ENCODE data around the gene FOXP4.
A peak's percentile ranks its signal among the peaks of the same experiment; 100 is the strongest.

The FOXP4 gene

DNA sequence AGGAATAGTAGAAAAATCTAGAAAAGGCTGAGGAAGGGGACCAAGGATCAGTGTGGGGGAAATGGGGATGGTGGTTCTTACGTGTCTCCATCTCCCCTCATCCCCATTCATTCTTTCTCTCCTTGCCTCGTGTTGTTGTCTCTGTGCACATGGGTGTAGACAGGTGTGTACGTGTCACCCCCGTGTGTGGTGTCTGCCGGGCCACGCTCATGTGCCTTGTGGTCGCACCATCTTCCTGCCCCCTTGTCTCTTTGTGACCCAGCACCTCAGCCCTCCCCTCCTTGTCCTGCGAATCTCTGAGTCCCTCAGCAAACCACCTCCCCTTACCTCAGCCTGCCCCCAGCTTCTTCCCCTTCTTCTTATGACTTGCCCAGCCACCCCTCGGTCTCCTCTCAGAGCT is 39.4 kb downstream of the FOXP4 start:
- DNase-seq (ENCODE audit: low spot score): no peak

GRCh38 chr6:41586252-41587007 is 40.2 kb downstream of the FOXP4 start:
- DNase-seq (ENCODE audit: low spot score): no peak

GRCh38 chr6:41587131-41587879 is 41.1 kb downstream of the FOXP4 start:
- DNase-seq (ENCODE audit: low spot score): no peak

DNA sequence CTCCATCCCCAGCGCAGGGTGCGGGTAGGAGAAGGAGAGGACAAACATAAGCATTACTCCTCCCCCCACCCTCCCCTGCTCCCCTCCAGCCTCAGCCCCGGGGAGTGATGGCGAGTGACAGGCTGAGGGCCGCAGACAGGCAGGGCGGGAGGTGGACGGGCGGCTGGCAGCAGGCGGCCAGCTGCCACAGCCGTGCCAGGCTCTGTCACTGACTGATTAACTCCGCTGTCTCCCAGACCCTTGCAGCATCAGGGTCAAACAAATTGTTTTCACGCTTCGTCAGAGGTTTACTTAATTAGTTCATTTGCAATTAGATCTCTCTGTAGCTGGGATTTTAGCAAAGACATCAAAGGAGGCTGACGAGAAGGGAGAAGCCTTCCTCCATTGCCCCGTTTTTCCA is 41.9 kb downstream of the FOXP4 start:
- no peak for DNase-seq (ENCODE audit: low spot score)

DNA sequence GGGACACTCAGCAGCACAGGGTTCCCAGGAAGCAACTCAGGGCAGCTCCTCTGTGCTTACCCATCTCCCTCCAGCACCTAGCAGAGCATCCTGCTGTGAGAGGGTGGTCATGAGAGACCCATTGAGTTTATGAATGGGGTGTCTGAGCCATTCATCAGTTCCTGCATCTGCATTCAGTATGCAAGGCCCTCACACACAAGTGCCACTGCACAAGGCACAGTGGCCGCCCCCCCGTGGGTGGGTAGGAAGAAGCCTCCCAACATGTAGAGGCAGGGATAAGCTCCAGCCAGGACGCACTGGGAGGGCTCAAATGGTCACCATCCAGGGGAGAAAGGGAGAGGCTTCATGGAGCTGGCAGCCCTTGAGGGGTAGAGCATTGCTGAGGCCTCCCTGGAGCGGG is 43.0 kb downstream of the FOXP4 start:
- DNase-seq (ENCODE audit: low spot score): no peak

DNA sequence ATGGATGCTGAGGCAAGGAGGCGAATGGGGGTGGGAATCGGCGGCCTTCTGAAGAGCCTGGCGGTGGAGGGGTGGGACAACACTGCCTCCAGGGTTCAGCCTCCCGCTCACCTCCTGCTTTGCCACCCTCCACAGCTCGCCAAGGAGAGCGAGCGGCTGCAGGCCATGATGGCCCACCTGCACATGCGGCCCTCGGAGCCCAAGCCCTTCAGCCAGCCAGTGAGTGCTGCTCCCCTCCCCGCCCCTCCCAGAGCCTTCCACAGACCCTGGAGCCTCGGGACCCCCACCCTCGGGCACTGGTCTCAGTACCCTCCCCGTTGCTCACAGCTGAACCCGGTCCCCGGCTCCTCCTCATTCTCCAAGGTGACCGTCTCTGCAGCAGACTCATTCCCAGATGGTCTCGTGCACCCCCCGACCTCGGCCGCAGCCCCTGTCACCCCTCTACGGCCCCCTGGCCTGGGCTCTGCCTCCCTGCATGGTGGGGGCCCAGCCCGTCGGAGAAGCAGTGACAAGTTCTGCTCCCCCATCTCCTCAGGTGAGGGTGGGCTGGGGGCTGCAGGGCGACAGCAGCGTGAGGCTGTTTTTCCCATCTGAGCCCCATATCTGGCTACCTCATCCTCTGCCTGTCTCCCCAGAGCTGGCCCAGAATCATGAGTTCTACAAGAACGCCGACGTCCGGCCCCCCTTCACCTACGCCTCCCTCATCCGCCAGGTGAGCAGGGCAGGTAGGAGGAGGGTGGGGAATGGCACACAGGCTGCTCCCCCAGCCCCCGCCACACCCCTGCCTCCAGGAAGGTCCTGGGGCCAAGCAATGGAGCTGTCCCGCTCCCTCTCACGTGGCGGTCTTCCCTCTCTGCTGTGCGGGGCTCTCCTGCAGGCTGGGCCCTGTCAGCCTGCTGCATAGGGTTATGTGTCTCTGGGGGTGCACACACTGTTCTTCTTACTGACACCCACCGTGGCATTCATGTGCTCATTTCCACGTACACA is 43.7 kb downstream of the FOXP4 start:
- no peak for DNase-seq (ENCODE audit: low spot score)

GRCh38 chr6:41591122-41591521 is 44.9 kb downstream of the FOXP4 start:
- no peak for DNase-seq (ENCODE audit: low spot score)

DNA sequence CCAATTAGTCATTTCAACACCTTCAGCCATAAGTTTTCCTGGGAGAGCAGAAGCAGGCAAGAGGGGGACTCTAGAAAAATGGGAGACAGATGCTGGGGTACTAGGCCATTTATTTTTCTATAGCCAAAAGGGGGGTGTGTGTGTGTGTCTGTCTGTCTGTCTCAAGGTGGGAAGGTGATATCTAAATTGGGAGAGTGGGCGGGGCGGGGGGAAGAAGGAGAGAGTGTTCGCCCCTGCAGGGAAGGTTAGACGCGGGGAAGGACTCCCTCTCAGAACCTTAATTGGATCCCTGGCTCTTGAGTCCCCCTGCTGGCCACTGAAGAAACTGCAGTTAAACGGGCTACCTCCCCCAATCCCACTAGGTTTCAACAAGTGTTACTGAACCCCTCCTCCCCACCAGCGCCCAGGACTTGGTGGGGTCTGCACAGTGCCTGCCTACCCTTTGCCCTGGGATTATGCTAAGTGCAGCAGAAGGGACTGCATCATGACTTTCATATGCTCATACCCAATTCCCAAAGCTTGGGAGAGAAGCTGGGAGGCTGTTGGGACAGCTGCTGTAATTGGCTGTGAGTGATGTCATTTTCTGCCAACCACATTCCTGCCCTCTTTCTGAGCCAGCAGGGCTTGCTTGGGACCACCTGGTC is 45.8 kb downstream of the FOXP4 start:
- peak; percentile 54 for DNase-seq (ENCODE audit: low spot score)

DNA sequence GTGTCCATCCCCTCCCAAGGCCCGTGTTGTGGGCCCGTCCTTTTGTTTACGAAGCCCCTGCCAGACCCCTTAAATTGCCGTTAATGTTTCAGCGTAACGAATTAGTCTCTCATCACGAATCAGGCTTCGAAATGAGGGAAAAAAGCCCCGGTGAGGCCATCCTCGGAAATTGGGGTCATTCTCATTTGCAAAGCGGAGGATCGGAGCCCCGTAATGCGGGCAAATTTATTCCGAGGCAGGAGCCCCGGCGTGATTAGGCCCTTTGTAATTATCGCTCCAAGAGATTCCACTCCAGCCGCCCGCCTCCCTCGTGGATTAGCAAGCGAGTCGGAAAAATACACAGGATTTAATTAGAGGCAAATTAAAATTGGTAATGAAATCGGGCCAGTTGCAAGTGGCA is 47.2 kb downstream of the FOXP4 start:
- DNase-seq (ENCODE audit: low spot score): no peak

DNA sequence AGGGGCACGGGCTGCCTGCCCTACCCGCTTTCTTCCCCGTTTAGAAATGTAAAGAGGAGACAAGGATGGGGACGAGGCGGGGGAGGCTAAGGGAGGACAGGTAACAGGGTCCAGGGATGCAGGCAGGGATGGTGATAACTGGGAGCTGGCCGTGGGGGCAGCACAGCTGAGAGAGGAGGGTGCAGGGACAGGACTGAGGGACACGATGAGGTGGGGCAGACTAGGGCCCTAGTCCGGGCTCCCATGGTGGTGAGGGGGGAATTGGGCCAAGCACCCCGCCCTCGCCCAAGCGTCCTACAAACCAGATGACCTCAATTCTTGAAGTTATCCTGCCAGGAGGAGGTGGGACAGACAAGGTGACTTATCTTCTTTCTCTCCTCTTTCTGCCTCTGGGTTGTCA is 47.7 kb downstream of the FOXP4 start:
- no peak for DNase-seq (ENCODE audit: low spot score)

DNA sequence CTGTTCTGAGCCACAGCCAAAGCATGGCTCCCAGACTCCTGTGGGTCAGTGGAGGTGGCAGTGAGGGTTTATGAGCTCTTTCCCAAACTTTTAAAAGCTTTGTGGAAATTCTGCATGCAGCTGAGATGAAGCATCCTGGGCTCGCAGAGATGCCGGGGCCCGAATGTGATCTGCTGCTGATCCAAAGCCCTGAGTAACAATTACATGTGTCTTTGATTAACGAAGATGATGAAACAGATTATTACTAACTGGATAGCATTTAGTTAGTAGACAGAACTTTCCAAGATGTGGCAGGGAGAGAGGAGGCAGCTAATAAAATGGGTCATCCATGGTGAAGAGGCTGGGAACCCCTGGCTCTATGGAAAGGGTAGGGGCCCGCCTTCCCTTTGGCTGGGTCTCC is 48.1 kb downstream of the FOXP4 start:
- DNase-seq (ENCODE audit: low spot score): no peak

- no peak for DNase-seq (ENCODE audit: low spot score)
These were observed 48.6 kb downstream of the FOXP4 start for GRCh38 chr6:41594766-41595165.

- no peak for DNase-seq (ENCODE audit: low spot score)
These were observed 49.0 kb downstream of the FOXP4 start for GRCh38 chr6:41595166-41595565.

DNA sequence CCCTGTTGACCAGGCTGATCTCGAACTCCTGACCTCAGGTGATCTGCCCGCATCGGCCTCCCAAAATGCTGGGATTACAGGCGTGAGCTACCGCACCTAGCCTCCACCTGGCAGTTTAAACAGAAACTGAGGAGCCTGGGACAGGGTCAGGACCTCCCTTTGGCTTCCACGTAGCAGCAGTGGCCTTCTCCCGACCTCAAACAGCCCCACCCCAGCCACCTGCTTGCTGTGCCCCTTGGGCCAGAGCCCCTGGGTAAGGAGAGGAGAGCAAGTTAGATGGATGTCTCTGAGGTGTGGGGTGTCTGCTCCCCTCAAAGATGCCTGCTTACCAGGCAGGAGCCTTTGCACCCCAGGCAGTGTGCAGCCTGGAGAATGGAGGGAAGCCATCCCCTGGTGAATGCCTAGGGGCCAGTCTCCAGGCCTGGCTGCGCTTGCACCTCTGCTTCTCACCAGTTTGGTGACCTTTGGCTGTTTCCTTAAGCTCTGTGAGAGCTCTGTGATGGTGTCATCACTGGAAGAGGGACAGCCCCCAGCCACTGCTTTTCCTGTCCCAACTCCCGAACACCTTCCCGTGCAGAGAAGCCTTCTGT is 50.0 kb downstream of the FOXP4 start:
- no peak for DNase-seq (ENCODE audit: low spot score)

DNA sequence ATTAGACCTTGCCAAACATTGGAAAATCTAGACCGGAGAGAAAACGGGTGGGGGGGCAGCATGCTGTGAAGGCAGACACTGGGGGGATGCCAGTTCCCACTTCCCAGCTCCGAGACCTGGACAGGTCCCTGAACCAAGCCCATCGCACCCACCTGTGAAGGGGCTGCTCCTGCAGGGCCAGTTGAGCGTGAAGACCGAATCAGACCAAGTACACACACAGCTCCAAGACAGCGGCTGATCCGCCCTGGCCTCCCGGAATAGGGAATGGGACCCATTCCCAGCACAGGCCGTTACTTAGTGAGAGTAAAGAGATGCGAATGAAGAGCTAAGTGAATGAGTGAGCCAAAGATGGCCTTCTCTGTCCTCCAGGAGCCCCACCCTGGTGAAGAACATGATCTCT is 50.6 kb downstream of the FOXP4 start:
- DNase-seq (ENCODE audit: low spot score): no peak

DNA sequence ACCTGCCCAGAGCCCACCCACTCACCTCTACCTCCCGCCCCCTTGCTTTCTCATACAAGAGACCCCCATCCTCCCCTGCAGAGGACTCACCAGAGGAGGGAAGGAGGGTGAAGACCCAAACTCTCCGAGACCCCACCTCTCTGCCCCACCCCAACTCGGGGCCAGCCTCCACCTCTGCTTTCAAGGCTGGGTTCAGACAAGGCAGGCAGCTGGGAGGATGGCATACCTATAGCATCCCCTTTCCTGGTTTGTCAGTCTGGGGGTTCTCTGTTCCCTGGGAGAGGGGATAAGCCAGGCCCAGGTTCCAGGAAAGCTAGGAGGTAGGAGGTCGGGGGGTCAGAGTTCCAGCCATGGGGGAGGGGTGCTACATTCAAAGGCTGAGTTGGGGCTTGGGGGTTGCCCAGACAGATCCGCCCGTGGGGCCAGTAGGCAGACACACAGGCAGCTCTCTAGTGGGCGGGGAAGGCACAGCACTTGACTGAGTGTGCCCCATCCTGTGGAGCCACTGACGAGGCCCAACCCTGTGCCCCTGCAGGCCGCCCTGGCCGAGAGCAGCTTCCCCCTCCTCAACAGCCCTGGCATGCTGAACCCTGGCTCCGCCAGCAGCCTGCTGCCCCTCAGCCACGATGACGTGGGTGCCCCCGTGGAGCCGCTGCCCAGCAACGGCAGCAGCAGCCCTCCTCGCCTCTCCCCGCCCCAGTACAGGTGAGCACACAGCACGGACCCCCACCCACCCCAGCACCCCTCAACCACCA is 51.2 kb downstream of the FOXP4 start:
- no peak for DNase-seq (ENCODE audit: low spot score)

GRCh38 chr6:41598670-41599014 is 52.5 kb downstream of the FOXP4 start:
- DNase-seq (ENCODE audit: low spot score): no peak

- DNase-seq (ENCODE audit: low spot score): no peak
These were observed 53.1 kb downstream of the FOXP4 start for GRCh38 chr6:41599015-41599851.

DNA sequence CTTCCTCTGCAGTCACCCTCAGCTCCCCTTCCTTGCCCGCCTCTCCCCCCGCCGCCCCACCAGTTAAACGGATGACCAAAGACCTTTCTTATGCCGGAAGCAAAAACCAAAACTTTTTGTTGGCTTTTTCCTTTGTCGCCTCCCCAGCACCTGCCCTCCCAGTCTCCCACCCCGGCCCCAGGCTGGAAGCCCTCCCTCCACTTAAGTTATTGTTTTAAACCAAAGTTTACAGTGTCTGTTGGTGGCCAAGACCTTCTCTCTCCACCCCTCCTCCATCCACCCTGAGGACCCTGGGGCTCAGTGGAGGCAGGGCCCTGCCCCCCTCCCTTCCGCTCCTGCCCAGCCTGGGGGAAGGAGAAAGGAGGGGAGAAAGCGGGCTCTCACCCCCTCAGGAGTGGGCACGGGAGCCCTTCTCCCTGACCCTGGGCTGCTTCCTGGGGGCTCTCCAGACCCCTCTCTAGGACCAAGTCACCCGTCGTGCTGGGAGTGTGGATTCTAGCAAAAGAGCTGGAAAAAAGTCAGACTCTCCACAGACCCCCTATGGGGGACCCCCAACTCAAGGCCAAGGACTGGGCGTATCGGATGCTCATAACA is 53.8 kb downstream of the FOXP4 start:
- DNase-seq (ENCODE audit: low spot score): no peak

Measured in LoVo (cell line).